Measurements from ENCODE around the gene ERP27.

ERP27 gene

DNA sequence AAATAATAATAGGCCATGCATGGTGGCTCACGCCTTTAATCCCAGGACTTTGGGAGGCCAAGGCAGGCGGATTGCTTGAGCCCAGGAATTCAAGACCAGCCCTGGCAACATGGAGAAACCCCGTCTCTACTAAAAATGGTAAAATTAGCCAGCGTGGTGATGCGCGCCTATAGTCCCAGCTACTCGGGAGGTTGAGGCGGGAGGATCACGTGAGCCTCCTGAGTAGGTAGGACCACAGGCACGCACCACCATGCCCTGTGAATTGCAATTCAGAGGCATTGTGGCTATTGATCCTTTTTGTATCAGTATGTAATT, 20.7 kb upstream of the ERP27 start:
- DNase-seq (ENCODE audit: insufficient read length) (no peak), FAIRE-seq (no peak)
- TF ChIP-seq POLR2AphosphoS5 (IDR thresholded peaks at IDR 0.05; ENCODE audit: low read depth, low read length) (no peak), POLR2A (IDR thresholded peaks at IDR 0.05; ENCODE audit: low read depth, low read length) (no peak), TAF1 (IDR thresholded peaks at IDR 0.05; ENCODE audit: borderline replicate concordance, low read depth, low read length) (no peak)

- FAIRE-seq (peak; percentile 38), DNase-seq (ENCODE audit: insufficient read length) (no peak)
- TF ChIP-seq POLR2A (IDR thresholded peaks at IDR 0.05; ENCODE audit: low read depth, low read length) = no peak
- no peak for TF ChIP-seq TAF1 (IDR thresholded peaks at IDR 0.05; ENCODE audit: borderline replicate concordance, low read depth, low read length)
- TF ChIP-seq POLR2AphosphoS5 (IDR thresholded peaks at IDR 0.05; ENCODE audit: low read depth, low read length) = no peak
Observed at GRCh38 chr12:14958361-14959125, 20.2 kb upstream of the ERP27 start.

GRCh38 chr12:14957551-14958168, 19.3 kb upstream of the ERP27 start:
- peak; percentile 90 for FAIRE-seq
- TF ChIP-seq POLR2A (IDR thresholded peaks at IDR 0.05; ENCODE audit: low read depth, low read length) = no peak
- TF ChIP-seq TAF1 (IDR thresholded peaks at IDR 0.05; ENCODE audit: borderline replicate concordance, low read depth, low read length) = no peak
- no peak for TF ChIP-seq POLR2AphosphoS5 (IDR thresholded peaks at IDR 0.05; ENCODE audit: low read depth, low read length)
- no peak for DNase-seq (ENCODE audit: insufficient read length)

- FAIRE-seq = no peak
- TF ChIP-seq POLR2A (IDR thresholded peaks at IDR 0.05; ENCODE audit: low read depth, low read length) (no peak), POLR2AphosphoS5 (IDR thresholded peaks at IDR 0.05; ENCODE audit: low read depth, low read length) (no peak), TAF1 (IDR thresholded peaks at IDR 0.05; ENCODE audit: borderline replicate concordance, low read depth, low read length) (no peak)
Observed at GRCh38 chr12:14956905-14957304, 18.6 kb upstream of the ERP27 start.

DNA sequence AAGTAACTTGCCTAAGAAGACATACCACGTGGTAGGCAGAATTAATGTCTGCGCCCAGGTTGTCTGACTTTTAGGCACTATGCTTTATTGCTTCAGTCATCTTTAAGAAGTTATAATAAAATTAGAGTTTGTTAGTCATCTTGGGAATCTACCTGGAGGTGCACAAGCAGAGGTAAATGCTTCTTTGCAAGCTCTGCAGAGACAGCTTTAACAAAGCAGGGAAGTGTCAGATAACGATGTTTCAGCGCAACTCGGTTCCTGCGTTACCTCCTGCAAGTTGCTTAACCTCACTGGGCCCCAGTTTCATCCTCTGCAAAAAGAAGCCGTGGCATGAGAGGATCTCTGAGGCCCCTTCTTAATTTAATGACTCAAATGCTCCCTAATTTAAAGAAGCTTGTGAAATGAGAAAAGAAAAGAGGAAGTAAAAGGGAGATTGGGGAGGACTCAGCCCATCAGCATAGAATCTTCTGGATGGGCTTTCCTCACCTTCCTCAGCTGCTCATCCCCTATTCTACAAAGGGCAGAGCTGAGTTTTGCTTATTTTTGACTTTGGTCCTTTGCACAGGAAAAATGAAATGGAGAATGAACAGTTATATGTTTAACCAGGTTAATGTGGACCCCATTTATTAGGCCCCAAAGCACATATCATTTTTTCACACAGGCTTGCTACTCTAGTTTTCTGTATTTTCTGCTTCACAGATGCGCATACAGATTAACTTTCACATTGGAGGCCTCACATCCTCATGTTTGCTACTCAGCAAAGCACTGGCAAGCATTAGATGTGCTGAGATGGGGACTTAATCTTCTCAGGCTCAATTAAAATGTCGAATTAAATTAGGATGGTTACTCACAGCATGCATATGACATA, 17.9 kb upstream of the ERP27 start:
- FAIRE-seq (peak; percentile 92), DNase-seq (ENCODE audit: insufficient read length) (no peak)
- TF ChIP-seq POLR2A (IDR thresholded peaks at IDR 0.05; ENCODE audit: low read depth, low read length) (peak; percentile 42), POLR2AphosphoS5 (IDR thresholded peaks at IDR 0.05; ENCODE audit: low read depth, low read length) (no peak), TAF1 (IDR thresholded peaks at IDR 0.05; ENCODE audit: borderline replicate concordance, low read depth, low read length) (no peak)

More at GRCh38 chr12:14956905-14957304, 18.6 kb upstream of the ERP27 start:
- no peak for DNase-seq (ENCODE audit: insufficient read length)

GRCh38 chr12:14954269-14954668, 15.9 kb upstream of the ERP27 start:
- TF ChIP-seq TAF1 (IDR thresholded peaks at IDR 0.05; ENCODE audit: borderline replicate concordance, low read depth, low read length) (no peak), POLR2AphosphoS5 (IDR thresholded peaks at IDR 0.05; ENCODE audit: low read depth, low read length) (no peak), POLR2A (IDR thresholded peaks at IDR 0.05; ENCODE audit: low read depth, low read length) (peak; percentile 30; the same call in 1 of the 2 replicates)
- no peak for DNase-seq (ENCODE audit: insufficient read length)
- FAIRE-seq = peak; percentile 87

DNA sequence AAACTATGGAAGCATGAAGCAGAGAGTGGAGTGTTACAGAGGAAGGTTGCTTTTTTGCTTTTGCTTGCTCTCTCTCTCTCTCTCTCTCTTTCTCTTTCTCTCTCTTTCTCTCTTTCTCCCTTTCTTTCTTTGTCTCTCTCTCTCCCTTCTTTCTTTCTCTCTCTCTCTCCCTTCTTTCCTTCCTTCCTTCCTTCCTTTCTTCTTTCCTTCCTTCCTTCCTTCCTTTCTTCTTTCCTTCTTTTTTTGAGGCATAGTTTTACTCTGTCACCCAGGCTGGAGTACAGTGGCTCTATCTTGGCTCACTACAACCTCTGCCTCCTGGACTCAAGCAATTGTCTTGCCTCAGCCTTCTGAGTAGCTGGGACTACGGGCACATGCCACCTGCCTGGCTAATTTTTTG, 15.4 kb upstream of the ERP27 start:
- FAIRE-seq = no peak
- no peak for DNase-seq (ENCODE audit: insufficient read length)
- TF ChIP-seq POLR2A (IDR thresholded peaks at IDR 0.05; ENCODE audit: low read depth, low read length) (no peak), TAF1 (IDR thresholded peaks at IDR 0.05; ENCODE audit: borderline replicate concordance, low read depth, low read length) (no peak)

DNA sequence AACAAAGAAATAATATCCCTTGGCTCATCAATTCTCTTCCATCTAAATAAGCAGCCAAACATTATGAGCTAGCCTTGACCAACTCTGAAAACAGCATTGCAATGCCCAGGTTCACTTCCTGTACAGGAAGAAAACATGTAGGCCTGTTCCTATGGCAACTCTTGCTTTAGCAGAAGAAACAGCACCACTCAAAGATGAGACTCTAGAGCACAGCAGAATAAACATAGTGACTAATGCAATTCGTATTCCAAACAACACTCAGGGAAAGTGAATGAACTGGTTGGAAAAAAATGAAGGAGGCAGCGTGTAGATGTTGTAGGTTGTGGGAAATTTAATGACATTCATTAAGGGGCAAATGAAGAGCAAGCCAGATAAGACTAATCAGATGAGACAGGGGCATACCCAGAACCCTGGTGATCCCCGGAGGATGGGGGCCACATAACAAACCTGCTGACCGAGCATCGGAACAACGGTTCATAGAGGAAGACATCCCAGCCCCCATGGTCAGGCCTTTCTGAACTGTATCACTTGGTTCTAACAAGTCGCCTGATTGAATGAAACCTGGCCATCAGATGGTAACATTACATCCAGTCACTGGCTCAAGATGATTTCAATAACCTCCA, 14.1 kb upstream of the ERP27 start:
- peak; percentile 97 for FAIRE-seq
- TF ChIP-seq POLR2AphosphoS5 (IDR thresholded peaks at IDR 0.05; ENCODE audit: low read depth, low read length) (0 out of 2 replicates have a peak, but pooled peaks have one; percentile 15), POLR2A (IDR thresholded peaks at IDR 0.05; ENCODE audit: low read depth, low read length) (peak; percentile 37; the same call in 1 of the 2 replicates), TAF1 (IDR thresholded peaks at IDR 0.05; ENCODE audit: borderline replicate concordance, low read depth, low read length) (no peak)
- no peak for DNase-seq (ENCODE audit: insufficient read length)

DNA sequence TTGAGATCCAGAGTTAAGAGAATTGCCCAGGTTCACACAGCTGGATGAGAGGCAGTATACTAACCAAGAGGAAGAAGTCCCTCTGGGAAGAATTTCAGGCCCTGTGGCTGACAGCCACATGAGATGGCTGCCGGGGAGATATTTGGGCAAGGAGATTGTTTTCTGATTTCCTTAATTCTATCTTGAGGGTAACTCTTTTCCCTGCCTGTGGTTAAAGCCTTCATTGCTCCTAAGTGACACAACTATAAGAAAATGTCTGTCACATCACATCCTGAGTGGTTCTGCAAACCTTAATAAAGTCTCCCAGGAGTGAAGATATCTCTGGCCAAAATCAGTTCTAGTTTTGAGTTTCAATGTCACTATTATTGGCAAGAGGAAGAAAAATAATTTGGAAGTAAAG, 13.5 kb upstream of the ERP27 start:
- FAIRE-seq (peak; percentile 5), DNase-seq (ENCODE audit: insufficient read length) (no peak)
- TF ChIP-seq POLR2A (IDR thresholded peaks at IDR 0.05; ENCODE audit: low read depth, low read length) = no peak
- TF ChIP-seq POLR2AphosphoS5 (IDR thresholded peaks at IDR 0.05; ENCODE audit: low read depth, low read length) = no peak
- no peak for TF ChIP-seq TAF1 (IDR thresholded peaks at IDR 0.05; ENCODE audit: borderline replicate concordance, low read depth, low read length)

DNA sequence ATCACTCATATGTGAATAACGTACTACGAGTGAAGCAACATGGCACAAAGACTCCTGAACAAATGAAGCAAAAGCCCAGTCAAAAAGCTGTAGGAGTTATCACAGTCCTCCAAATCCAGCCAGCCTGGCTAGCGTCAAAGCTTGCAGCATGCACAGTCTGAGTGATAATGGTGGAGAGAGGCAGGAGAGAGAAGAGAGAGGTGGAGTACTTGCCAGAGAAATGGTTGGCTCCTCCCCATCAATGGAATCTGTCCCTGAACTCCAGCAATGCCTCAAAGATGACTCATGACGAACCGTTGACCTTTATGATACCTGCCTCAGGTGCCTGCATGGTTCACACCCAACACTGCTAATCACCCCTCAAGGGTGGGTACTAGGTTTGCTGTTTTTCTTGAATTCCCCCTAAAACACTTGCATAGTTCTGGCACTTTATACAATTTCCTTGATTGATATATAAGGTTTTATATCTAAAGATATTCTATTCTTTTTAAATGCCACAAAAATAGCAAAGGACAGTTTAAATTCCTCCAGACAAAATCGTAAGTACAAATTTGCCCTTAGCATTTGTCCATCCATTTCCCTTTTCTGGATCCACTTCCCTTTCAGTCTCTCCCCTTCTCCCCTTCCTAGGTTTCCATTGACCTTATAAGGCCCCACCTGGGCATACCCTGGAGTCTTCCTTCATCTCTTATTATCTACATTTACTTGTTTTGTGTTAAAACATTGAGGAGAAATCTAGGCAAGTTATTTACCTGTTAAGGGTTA, 12.8 kb upstream of the ERP27 start:
- FAIRE-seq (peak; percentile 88), DNase-seq (ENCODE audit: insufficient read length) (no peak)
- no peak for TF ChIP-seq POLR2AphosphoS5 (IDR thresholded peaks at IDR 0.05; ENCODE audit: low read depth, low read length)
- TF ChIP-seq POLR2A (IDR thresholded peaks at IDR 0.05; ENCODE audit: low read depth, low read length) = no peak
- TF ChIP-seq TAF1 (IDR thresholded peaks at IDR 0.05; ENCODE audit: borderline replicate concordance, low read depth, low read length) = no peak
